CD14-positive monocyte (primary cell): ENCODE data around the gene TMTC1. TPM values are rescaled to one million over a fixed set of nuclear protein-coding genes. Genes with fewer than 3 reads are reported as not detected.

Source experiments
- DNase-seq, 3 donors: peaks; one replicate each; pipeline ENCODE4 v3.0.0-alpha.2; 2011 to 2022
- H2AFZ ChIP-seq: 2 replicates; pipeline ENCODE4 v1.6.0; 2012; ENCODE audit warnings: mild to moderate bottlenecking, low read depth, low read length, inconsistent platforms; ENCODE audit not compliant: insufficient read depth, poor library complexity, severe bottlenecking
- H3K27ac ChIP-seq, 2 donors: 1 replicate in 1 of 2; 2 replicates in 1 of 2; pipeline ENCODE4 v1.5.1; 2012 to 2013; ENCODE audit warnings: low read length in 2 of 2, control low read depth in 1 of 2, inconsistent platforms in 1 of 2, low read depth in 1 of 2, mild to moderate bottlenecking in 1 of 2
- H3K27me3 ChIP-seq, 2 donors: one replicate each; pipeline versions ENCODE4 v1.6.0 to v1.6.1; 2011 to 2013; ENCODE audit warnings: low read length in 2 of 2; ENCODE audit not compliant: control insufficient read depth in 2 of 2, insufficient read depth in 2 of 2
- H3K36me3 ChIP-seq, 2 donors: replicated peaks in 1 of 2; 1 replicate in 1 of 2; 2 replicates in 1 of 2; pipeline versions ENCODE4 v1.5.1 to v1.6.1; 2012 to 2013; ENCODE audit warnings: low read length in 2 of 2, control low read depth in 1 of 2, inconsistent platforms in 1 of 2, mild to moderate bottlenecking in 1 of 2; ENCODE audit not compliant: insufficient read depth in 2 of 2, control insufficient read depth in 1 of 2
- H3K4me1 ChIP-seq, 2 donors: 1 replicate in 1 of 2; 2 replicates in 1 of 2; pipeline versions ENCODE4 v1.5.1 to v1.6.1; 2012 to 2013; ENCODE audit warnings: low read length in 2 of 2, control low read depth in 1 of 2, inconsistent platforms in 1 of 2, mild to moderate bottlenecking in 1 of 2, moderate library complexity in 1 of 2; ENCODE audit not compliant: insufficient read depth in 2 of 2, control insufficient read depth in 1 of 2
- H3K4me2 ChIP-seq: replicated peaks from 2 replicates; pipeline ENCODE3; 2012; ENCODE audit warnings: low read length, moderate library complexity, mild to moderate bottlenecking; ENCODE audit not compliant: poor library complexity, severe bottlenecking; ENCODE audit errors: extremely low read depth
- H3K4me3 ChIP-seq, 3 experiments: fragments of 200-600 bp in 1 of 3; sonication (generic) in 1 of 3; replicated peaks in 1 of 3; 1 replicate in 2 of 3; 2 replicates in 1 of 3; pipeline ENCODE4 v1.5.1; 2011 to 2013; ENCODE audit warnings: low read length in 3 of 3, mild to moderate bottlenecking in 3 of 3, control low read depth in 2 of 3, low read depth in 2 of 3, inconsistent platforms in 1 of 3, moderate library complexity in 1 of 3
- H3K79me2 ChIP-seq: 2 replicates; pipeline ENCODE4 v1.6.0; 2012; ENCODE audit warnings: mild to moderate bottlenecking, control low read depth, inconsistent platforms, low read length, moderate library complexity; ENCODE audit not compliant: insufficient read depth
- H3K9ac ChIP-seq: 2 replicates; pipeline ENCODE4 v1.6.0; 2017; ENCODE audit warnings: low read length, mild to moderate bottlenecking; ENCODE audit not compliant: insufficient read depth, poor library complexity, severe bottlenecking
- H3K9me3 ChIP-seq, 2 donors: replicated peaks in 1 of 2; 1 replicate in 1 of 2; 2 replicates in 1 of 2; pipeline versions ENCODE4 v1.5.1 to v1.6.1; 2012 to 2013; ENCODE audit warnings: low read length in 2 of 2, control low read depth in 1 of 2; ENCODE audit not compliant: control insufficient read depth in 1 of 2, insufficient read depth in 1 of 2
- H4K20me1 ChIP-seq: 2 replicates; pipeline ENCODE4 v1.6.0; 2012; ENCODE audit warnings: mild to moderate bottlenecking, low read length, control low read depth, moderate library complexity; ENCODE audit not compliant: insufficient read depth
- H3K27ac Mint-ChIP-seq, 7 donors: one replicate each; pipeline ENCODE4 v1.8.0; 2020; ENCODE audit warnings: mild to moderate bottlenecking in 7 of 7, mixed read lengths in 7 of 7, moderate library complexity in 6 of 7, inconsistent platforms in 2 of 7
- H3K27me3 Mint-ChIP-seq, 3 donors: one replicate each; pipeline ENCODE4 v1.8.0; 2021 to 2022; ENCODE audit warnings: low read depth in 3 of 3, mild to moderate bottlenecking in 3 of 3, mixed read lengths in 3 of 3, moderate library complexity in 3 of 3, inconsistent platforms in 1 of 3
- H3K36me3 Mint-ChIP-seq, 2 donors: one replicate each; pipeline ENCODE4 v1.8.0; 2020; ENCODE audit warnings: mixed read lengths in 2 of 2, inconsistent platforms in 1 of 2, mild to moderate bottlenecking in 1 of 2
- H3K4me1 Mint-ChIP-seq: one replicate; pipeline ENCODE4 v1.8.0; 2020; ENCODE audit warnings: mild to moderate bottlenecking, mixed read lengths
- H3K4me3 Mint-ChIP-seq, 2 donors: one replicate each; pipeline ENCODE4 v1.8.0; 2020; ENCODE audit warnings: mild to moderate bottlenecking in 2 of 2, mixed read lengths in 2 of 2, moderate library complexity in 1 of 2
- H3K9me3 Mint-ChIP-seq, 7 donors: one replicate each; pipeline ENCODE4 v1.8.0; 2020 to 2022; ENCODE audit warnings: mixed read lengths in 7 of 7, mild to moderate bottlenecking in 6 of 7, moderate library complexity in 6 of 7, inconsistent platforms in 2 of 7
- WGBS: methylation state at CpG from one replicate; pipeline ENCODE4 v1.1.5; 2013; ENCODE audit warnings: missing lambda C conversion rate; ENCODE audit not compliant: insufficient coverage; 5-methylcytosine and 5-hydroxymethylcytosine counted together
- intact Hi-C, 2 donors: fragments of 100-400 bp; cut with micrococcal nuclease; formaldehyde crosslinking; loops; one replicate each; pipeline versions ENCODE4 v1.15.0 to v1.15.1; 2023
- polyA plus RNA-seq, 3 donors: library from polyadenylated mRNA; depleted of rRNA in 1 of 3; unstranded in 2 of 3; stranded (reverse) in 1 of 3; fragments of 300-500 nt in 2 of 3; fragments of >200 nt in 1 of 3; fragmentation: Illumina TruSeq in 2 of 3; gene quantifications; 1 replicate in 2 of 3; 2 replicates in 1 of 3; pipeline ENCODE4 v1.2.3, GENCODE V29; 2012 to 2021
- TF ChIP-seq, protein P1 (sequence below): fragments of 200-600 bp; IDR thresholded peaks from one replicate; pipeline ENCODE4 v1.8.0; 2022; ENCODE audit warnings: antibody characterized with exemption, mild to moderate bottlenecking

Gene TMTC1
- polyA plus RNA-seq, 3 donors, result 0.57 to 5.6 (median 2.1) TPM

DNA sequence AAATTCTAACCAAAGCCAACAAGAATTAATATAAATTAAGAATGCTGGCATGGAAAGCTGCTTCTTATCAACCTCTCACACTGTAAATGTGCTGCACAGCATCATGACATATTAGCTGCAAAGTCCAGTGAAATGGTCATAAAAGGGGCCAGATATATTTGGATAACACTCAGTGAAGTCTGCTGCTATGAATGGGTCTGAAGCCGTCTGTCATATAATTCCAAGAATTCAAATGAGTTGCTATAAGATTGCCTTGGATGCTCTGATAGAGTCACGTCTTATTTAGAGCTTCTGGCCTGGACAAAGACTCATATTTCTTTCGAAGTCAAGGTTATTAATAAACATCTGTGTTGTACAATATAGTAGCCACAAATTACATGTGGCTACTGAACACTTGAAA, 231.9 kb downstream of the TMTC1 start:
- Mint-ChIP-seq H3K9me3 (peaks cover 0 to 3% (median 0%) of the 10 kb centered on the region in 7 donors), H3K36me3 (peaks cover 0 to 21% of the 10 kb centered on the region in 2 donors), H3K27ac (no peak overlapping the region), H3K27me3 (peaks cover 0 to 2% (median 0%) of the 10 kb centered on the region in 3 donors), H3K4me3 (no peak overlapping the region), H3K4me1 (no peaks in the 10 kb centered on the region)
- no peak for DNase-seq
- no peaks in the 10 kb centered on the region for H3K9me3 ChIP-seq
- no peaks in the 10 kb centered on the region for H3K79me2 ChIP-seq
- TF ChIP-seq, protein P1, sequence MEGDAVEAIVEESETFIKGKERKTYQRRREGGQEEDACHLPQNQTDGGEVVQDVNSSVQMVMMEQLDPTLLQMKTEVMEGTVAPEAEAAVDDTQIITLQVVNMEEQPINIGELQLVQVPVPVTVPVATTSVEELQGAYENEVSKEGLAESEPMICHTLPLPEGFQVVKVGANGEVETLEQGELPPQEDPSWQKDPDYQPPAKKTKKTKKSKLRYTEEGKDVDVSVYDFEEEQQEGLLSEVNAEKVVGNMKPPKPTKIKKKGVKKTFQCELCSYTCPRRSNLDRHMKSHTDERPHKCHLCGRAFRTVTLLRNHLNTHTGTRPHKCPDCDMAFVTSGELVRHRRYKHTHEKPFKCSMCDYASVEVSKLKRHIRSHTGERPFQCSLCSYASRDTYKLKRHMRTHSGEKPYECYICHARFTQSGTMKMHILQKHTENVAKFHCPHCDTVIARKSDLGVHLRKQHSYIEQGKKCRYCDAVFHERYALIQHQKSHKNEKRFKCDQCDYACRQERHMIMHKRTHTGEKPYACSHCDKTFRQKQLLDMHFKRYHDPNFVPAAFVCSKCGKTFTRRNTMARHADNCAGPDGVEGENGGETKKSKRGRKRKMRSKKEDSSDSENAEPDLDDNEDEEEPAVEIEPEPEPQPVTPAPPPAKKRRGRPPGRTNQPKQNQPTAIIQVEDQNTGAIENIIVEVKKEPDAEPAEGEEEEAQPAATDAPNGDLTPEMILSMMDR, result no peak
- H3K4me3 ChIP-seq, result no peak overlapping the region
- intact Hi-C loops, result loop anchor here (2.0 to 5.0 kb wide), 2 partner anchors 1255 kb away; no protein-coding TSS in a partner anchor
- no peak overlapping the region for H3K9ac ChIP-seq
- no peaks in the 10 kb centered on the region for H3K36me3 ChIP-seq
- H3K27me3 ChIP-seq, result no peaks in the 10 kb centered on the region
- H3K4me1 ChIP-seq, result no peaks in the 10 kb centered on the region
- H3K27ac ChIP-seq, result no peak overlapping the region
- no peaks in the 10 kb centered on the region for H4K20me1 ChIP-seq
- no CpG with 5 or more reads among the region's 3 CpGs for WGBS
- H3K4me2 ChIP-seq, result no peak overlapping the region
- no peak overlapping the region for H2AFZ ChIP-seq

DNA sequence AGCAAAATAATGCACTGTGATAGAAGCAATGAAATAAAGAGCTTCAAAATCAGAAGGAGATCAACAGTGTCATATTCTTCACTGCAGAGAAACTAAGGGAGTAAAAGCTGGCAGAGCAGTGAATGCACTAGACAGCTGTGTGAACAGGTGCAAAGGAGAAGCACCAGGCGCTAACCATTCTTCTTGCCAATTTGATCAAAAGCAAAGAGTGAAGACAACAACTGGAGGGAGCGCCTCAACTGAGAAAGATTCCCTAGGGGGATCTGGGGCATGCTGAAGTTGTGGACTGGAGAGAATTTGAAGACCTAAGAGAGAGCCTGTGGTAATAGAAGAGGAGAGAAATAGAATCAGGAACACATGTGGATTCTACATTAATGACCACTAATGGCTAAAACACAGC, 235.9 kb downstream of the TMTC1 start:
- no peak overlapping the region for H3K4me3 Mint-ChIP-seq
- peaks cover 0 to 12% of the 10 kb centered on the region in 2 donors for H3K36me3 Mint-ChIP-seq

More for the DNA sequence above, 235.9 kb downstream of the TMTC1 start:
- WGBS, result 88% methylated on average over 1 of the region's 2 CpGs
- no peaks in the 10 kb centered on the region for H3K9me3 Mint-ChIP-seq
- no peak overlapping the region for H3K4me3 ChIP-seq
- no peak for DNase-seq
- H3K4me1 ChIP-seq, result no peaks in the 10 kb centered on the region
- intact Hi-C loops, result no loop called here
- no peak overlapping the region for H3K4me2 ChIP-seq
- H3K27ac Mint-ChIP-seq, result no peak overlapping the region
- no peak overlapping the region for H2AFZ ChIP-seq
- peaks cover 0 to 2% (median 0%) of the 10 kb centered on the region in 3 donors for H3K27me3 Mint-ChIP-seq
- peaks cover 5% of the 10 kb centered on the region for H3K4me1 Mint-ChIP-seq
- H3K27me3 ChIP-seq, result no peaks in the 10 kb centered on the region
- H3K79me2 ChIP-seq, result no peaks in the 10 kb centered on the region
- no peak overlapping the region for H3K27ac ChIP-seq
- H3K9ac ChIP-seq, result no peak overlapping the region
- no peaks in the 10 kb centered on the region for H3K9me3 ChIP-seq
- no peaks in the 10 kb centered on the region for H3K36me3 ChIP-seq
- no peaks in the 10 kb centered on the region for H4K20me1 ChIP-seq
- TF ChIP-seq, protein P1, result no peak
